HL-60/S4 treated with retinoic acid at 250 ng/mL for 4 days and 3 days (cell line): ENCODE results near the gene MYO3B.
"Not testable (repeated sequence)": the region's sequence is repeated elsewhere in the genome, so short reads cannot be mapped to it uniquely, and the experiment has no call there.

Experiments
- in situ Hi-C: fragments of 300-500 bp; cut with MboI; formaldehyde crosslinking; loops from 2 replicates; pipeline ENCODE4 v1.7.0; 2022; ENCODE audit warnings: low sequenced_read_pairs

The MYO3B gene

GRCh38 chr2:170530284-170530745 is 352.4 kb downstream of the MYO3B start:
- in situ Hi-C loops, result no loop called here

GRCh38 chr2:170530803-170531564 is 353.0 kb downstream of the MYO3B start:
- in situ Hi-C loops, result no loop called here

- in situ Hi-C loops, result no loop called here
Measured at GRCh38 chr2:170531876-170532275, 353.9 kb downstream of the MYO3B start.

- in situ Hi-C loops, result no loop called here
Measured at GRCh38 chr2:170533156-170533555, 355.2 kb downstream of the MYO3B start.

GRCh38 chr2:170535552-170535951 is 357.6 kb downstream of the MYO3B start:
- in situ Hi-C loops, result no loop called here

GRCh38 chr2:170544817-170545216 is 366.9 kb downstream of the MYO3B start:
- in situ Hi-C loops, result no loop called here

GRCh38 chr2:170548304-170548703 is 370.4 kb downstream of the MYO3B start:
- in situ Hi-C loops, result no loop called here

- in situ Hi-C loops, result no loop called here
Measured at GRCh38 chr2:170550501-170550900, 372.6 kb downstream of the MYO3B start.

- in situ Hi-C loops, result not testable (repeated sequence)
Measured at GRCh38 chr2:170551899-170552298, 374.0 kb downstream of the MYO3B start.

- in situ Hi-C loops, result no loop called here
Measured at GRCh38 chr2:170553748-170554147, 375.8 kb downstream of the MYO3B start.

GRCh38 chr2:170554278-170554955 is 376.5 kb downstream of the MYO3B start:
- in situ Hi-C loops, result no loop called here

- in situ Hi-C loops, result no loop called here
Measured at GRCh38 chr2:170562928-170563327, 385.0 kb downstream of the MYO3B start.

- in situ Hi-C loops, result no loop called here
Measured at GRCh38 chr2:170563401-170563800, 385.5 kb downstream of the MYO3B start.

- in situ Hi-C loops, result no loop called here
Measured at GRCh38 chr2:170566138-170566537, 388.2 kb downstream of the MYO3B start.

- in situ Hi-C loops, result no loop called here
Measured at GRCh38 chr2:170567429-170567828, 389.5 kb downstream of the MYO3B start.

GRCh38 chr2:170568511-170568910 is 390.6 kb downstream of the MYO3B start:
- in situ Hi-C loops, result no loop called here

GRCh38 chr2:170571612-170572011 is 393.7 kb downstream of the MYO3B start:
- in situ Hi-C loops, result no loop called here

- in situ Hi-C loops, result no loop called here
Measured at GRCh38 chr2:170573671-170574070, 395.7 kb downstream of the MYO3B start.

GRCh38 chr2:170576296-170576695 is 398.3 kb downstream of the MYO3B start:
- in situ Hi-C loops, result no loop called here

GRCh38 chr2:170577356-170577755 is 399.4 kb downstream of the MYO3B start:
- in situ Hi-C loops, result no loop called here

GRCh38 chr2:170578606-170579005 is 400.7 kb downstream of the MYO3B start:
- in situ Hi-C loops, result no loop called here

GRCh38 chr2:170579511-170579910 is 401.6 kb downstream of the MYO3B start:
- in situ Hi-C loops, result no loop called here
